Measurements from ENCODE around the gene TOP1.
"Not testable (repeated sequence)": the region's sequence is repeated elsewhere in the genome, so short reads cannot be mapped to it uniquely, and the experiment has no call there.

The TOP1 gene

GRCh38 chr20:41003936-41004294, 24.7 kb upstream of the TOP1 start:
- DNase-seq (ENCODE audit: low read depth in 2 of 2): not testable (repeated sequence)

DNA sequence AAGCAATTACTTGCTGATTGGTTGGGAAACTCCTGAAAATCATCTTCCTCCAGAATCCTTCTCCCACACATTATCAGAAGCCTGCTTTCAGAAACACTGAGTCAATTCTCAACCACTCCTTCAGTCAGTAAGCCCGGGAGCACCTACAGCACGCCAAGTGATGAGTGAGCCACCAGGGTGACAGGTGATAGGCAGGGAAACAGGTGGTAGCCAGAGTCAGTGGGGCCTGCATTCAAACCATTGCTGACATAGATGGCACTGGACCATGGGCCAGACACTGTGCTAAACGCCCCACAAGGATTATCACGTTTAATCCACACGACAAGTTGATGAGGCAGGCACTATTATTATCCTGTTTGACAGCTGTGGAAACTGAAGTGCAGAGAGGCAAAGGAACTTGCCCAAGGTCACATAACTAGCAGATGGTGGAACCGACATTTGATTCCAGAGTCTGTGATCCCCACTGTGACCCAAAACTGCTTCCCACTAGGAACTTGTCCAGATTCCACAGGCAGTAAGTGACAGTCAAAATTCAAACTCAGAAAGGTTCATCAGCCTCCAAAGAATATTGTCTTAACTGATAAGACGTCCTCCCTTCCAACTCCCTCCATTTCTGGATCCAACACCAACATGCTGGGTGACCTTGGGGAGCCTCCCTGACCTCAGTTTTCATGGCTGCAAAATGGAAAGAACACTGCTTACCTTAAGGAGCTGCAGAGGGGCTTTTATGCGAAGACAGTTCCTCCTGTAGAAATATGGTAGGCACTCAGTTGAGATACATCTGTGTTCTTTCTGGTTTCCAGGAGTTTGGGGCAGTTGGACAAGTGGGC, 23.9 kb upstream of the TOP1 start:
- peak in 1 of 2 donors; percentile 25 for DNase-seq (ENCODE audit: low read depth in 2 of 2)

DNA sequence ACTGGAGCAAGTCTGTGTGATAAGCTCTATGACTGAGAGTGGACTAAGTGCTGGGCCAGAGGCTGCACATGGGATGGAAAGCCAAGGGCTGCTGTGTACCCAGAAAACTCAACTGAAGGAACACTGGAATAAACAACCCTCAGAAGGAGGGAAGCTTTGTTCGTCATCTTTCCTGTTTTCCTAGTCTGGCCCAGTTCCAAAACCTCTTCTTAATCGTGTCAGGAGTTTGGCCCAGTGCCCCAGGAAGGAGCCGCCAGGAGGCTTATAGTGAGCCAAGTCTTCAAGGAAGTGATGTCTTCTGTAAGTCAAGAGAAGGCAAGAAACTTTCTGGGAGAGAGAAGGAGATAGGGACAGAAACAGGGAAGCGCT, 23.3 kb upstream of the TOP1 start:
- DNase-seq (ENCODE audit: low read depth in 2 of 2): no peak

DNA sequence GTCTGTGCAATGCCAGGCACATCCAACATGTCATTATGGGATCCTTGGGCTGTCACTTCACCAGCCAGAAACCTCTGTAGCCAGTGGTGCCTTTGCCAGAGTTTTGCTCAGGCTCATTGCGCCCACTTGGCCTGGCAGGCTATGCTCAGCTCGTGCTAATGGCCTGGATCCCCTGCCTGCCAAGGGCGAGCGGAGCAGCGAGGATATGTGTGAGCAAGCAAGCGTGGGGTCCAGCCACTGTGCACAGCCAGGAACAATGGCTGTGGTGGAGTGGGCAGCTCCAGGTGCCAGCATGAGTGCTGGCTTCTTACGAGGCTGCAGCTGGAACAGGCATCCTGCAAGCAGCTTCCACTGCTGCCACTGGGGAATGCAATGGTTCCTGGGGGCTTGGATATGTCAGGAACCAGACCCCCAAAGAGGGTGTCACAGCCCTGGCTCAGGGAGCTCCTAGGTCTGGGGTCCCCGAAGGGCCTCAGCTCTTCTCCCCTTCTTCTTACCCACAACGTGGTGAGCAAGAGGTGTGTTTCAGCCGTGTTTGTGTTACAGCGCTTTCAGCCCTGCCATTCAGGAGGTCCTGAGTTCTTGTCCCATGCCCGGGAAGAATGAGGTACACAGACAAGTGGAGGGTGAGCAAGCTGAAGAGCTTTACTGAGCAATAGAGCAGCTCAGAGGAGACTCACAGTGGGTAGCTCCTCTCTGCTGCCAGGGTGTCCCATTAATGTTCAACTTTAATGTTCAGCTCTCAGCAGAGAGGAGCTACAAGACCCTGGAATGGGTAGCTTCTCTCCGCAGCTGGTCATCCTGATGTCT, 22.3 kb upstream of the TOP1 start:
- no peak for DNase-seq (ENCODE audit: low read depth in 2 of 2)

GRCh38 chr20:41006936-41007474, 21.6 kb upstream of the TOP1 start:
- no peak for DNase-seq (ENCODE audit: low read depth in 2 of 2)

- no peak for DNase-seq (ENCODE audit: low read depth in 2 of 2)
Observed at GRCh38 chr20:41007481-41007880, 21.1 kb upstream of the TOP1 start.

- DNase-seq (ENCODE audit: low read depth in 2 of 2): no peak
Observed at GRCh38 chr20:41009946-41010345, 18.7 kb upstream of the TOP1 start.

DNA sequence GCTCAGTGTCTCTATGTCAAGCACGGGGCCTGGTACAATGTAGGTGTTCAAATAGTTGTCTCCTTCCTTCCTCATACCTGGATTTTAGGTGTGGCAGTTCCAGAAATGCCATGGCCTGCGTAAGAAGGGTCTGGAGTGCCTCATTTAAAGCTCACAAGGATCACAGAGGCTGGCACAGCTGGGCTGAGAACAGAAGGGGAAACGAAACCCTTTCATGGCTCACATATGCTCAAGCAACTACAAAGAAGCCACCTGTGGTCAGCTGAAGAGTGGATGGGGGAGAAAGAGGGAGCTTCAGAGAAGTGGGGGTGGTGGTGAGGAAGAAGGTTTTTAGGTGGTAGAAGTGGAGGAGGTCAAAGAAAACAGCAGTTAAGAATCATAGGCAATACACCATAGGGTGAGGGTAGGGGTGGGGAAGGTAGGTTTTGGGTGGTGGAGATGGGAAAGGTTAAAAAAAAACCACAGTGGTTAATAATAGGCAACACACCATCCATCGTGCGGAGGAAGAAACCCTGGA, 17.0 kb upstream of the TOP1 start:
- DNase-seq (ENCODE audit: low read depth in 2 of 2): peak in 1 of 2 donors; percentile 16

DNA sequence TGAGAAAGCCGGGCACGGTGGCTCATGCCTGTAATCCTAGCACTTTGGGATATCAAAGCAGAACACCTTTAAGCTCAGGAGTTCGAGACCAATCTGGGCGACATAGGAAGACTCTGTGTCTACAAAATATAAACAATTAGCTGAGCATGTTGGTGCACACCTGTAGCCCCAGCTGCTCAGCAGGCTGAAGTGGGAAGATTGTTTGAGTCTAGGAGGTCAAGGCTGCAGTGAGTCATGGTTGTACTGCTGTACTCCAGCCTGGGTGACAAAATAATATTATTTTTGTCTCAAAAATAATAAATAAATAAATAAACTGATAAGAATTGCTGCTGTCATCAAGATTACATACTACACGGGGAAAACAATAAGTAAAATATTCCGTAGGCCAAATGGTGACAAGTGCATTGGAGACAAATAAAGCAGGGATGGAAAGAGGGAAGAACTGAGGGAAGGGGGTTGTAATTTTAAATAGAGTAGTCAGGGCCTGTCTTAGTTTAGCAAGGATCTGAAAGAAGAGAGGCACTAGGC, 14.0 kb upstream of the TOP1 start:
- DNase-seq (ENCODE audit: low read depth in 2 of 2): no peak

DNA sequence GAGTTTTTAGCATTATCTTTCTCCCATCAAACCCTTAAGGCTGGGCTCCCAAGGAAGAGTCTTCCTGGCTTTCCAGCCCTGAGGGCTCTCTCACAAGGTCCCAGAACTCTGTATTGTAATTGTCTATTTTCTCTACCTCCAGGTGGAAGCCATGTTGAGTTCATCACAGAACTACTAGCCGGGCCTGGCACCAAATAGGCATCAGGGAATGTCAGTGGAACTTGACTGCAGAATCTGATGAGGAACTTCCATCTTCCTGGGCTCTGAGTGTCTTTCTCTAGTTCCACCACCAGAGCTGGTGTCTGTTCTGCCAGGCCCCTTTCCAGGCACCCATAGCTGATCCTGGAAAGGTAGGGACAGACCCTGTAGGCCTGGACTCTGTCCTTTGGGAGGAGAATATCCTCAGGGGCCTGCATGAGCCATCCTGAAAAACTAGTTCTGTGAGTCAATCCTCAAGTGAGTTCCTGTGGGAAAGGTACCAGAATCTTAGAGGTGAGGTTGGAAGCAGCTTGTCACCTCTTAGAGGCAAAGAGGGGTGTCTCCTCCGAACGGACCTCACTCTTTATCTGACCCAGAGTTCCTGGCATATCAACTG, 11.1 kb upstream of the TOP1 start:
- no peak for DNase-seq (ENCODE audit: low read depth in 2 of 2)

GRCh38 chr20:41018153-41018552, 10.5 kb upstream of the TOP1 start:
- DNase-seq (ENCODE audit: low read depth in 2 of 2): no peak

DNA sequence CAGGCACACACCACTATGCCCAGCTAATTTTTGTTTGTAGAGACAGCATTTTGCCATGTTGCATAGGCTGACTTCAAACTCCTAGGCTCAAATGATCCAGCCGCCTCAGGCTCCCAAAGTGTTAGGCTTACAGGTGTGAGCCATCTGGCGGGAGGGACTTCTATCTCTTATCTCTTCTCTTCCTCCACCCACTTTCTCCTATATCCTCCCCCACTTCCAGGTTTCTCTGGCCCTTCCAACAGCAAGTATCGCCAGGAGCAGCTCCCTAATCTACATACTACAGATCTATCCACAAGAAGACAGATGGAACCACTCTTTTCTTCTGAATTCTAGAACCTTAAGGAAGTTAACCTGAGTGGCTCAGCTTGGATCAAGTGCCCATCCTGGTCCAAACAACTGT, 5.1 kb upstream of the TOP1 start:
- no peak for DNase-seq (ENCODE audit: low read depth in 2 of 2)

DNA sequence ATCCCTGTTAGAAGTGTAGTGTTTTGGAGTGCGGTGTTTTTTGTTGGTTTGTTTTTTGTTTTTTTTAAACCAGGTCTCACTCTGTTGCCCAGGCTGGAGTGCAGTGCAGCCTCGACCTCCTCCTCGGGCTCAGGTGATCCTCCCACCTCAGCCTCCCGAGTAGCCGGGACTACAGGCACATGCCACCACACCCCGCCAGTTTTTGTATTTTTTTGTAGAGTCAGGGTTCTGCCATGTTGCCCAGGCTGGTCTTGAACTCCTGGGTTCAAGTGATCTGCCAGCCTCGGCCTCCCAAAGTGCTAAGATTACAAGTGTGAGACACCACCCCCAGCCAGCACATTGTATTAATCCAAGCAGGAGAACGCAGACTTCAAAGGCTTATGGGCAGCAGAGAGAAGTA, 1.3 kb upstream of the TOP1 start:
- no peak for DNase-seq (ENCODE audit: low read depth in 2 of 2)

GRCh38 chr20:41027872-41028358, 707 bp upstream of the TOP1 start:
- no peak for DNase-seq (ENCODE audit: low read depth in 2 of 2)

DNA sequence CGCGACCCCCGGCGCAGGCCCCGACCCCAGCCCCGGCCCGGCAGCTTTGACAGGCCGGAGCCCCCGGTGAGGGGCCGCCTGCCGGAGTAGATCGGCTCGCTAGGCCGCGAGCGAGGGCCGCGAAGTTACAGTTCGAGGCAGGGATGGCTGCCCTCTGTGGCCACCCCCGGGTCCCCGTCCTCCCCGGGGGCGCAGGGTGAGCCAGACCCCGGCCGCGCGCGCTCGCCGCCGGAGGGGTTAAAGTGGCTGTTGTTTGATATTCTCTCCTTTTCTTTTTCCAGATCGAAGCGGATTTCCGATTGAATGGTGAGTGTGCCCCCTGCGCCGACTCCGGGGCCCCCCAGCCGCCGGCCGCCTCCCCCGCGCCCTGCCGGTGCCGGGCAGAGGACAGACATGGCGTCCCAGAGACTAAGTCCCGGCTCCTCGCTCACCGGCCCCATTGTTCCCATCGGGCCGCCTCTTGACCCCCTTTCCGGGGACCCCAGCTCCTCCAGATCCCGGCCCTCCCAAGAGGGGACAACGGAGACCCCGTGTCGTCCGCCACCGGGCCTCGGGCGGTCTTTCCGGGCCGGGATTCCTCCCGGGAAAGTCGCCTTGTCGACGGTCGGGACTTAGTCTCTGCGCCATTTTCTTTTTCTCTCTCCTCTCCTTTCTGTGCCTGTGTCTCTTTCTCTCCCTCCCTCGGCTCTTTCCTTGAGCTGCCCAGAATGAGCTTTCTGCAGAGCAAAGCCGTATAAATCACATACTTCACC, 704 bp downstream of the TOP1 start:
- peak in 1 of 2 donors; percentile 28 for DNase-seq (ENCODE audit: low read depth in 2 of 2)

DNA sequence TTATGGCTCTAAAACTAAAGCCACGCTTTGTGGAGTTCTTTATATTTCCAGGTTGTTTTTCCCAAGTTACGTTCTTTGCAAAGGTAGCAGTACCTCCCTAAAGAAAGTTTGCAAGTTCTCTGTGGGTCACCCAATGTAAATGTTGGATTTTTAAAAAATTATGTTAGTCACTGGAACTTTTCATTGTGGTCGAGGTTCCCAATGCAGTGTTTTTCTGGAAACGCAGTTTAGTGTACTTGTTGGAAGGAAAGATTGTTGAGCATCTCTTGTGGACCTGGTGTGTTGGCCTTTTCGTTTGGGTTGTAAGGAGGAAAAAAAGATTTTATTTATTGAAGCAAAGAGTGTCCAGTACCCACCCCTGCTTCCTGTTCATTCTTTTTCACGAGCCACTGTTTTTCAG, 1.4 kb downstream of the TOP1 start:
- DNase-seq (ENCODE audit: low read depth in 2 of 2): no peak

GRCh38 chr20:41030531-41031242, 2.1 kb downstream of the TOP1 start:
- DNase-seq (ENCODE audit: low read depth in 2 of 2): no peak

GRCh38 chr20:41031243-41031619, 2.6 kb downstream of the TOP1 start:
- DNase-seq (ENCODE audit: low read depth in 2 of 2): no peak

- no peak for DNase-seq (ENCODE audit: low read depth in 2 of 2)
Observed at GRCh38 chr20:41032271-41032670, 3.6 kb downstream of the TOP1 start.

- DNase-seq (ENCODE audit: low read depth in 2 of 2): no peak
Observed at GRCh38 chr20:41034239-41034638, 5.6 kb downstream of the TOP1 start.

DNA sequence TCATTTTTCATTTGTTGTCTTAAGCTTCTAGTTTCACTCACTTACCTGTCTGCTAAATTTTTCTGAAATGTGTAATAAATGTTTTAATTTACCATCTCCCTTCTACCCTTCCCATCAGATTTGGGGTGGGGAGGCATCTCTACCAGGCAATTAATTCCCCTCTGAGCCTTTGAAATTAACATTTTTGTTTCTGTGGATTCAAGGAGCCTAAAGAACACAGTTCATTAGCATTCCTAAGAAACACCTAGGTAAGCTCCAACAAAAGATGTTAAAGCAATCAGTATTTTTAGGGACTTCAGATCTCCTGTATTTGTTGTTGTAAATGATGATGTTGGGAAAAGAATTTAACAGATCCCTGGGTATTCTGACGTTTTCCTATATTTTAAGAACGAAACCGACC, 6.6 kb downstream of the TOP1 start:
- DNase-seq (ENCODE audit: low read depth in 2 of 2): no peak

Measured in stimulated activated CD8-positive, alpha-beta memory T cell treated with anti-CD3 and anti-CD28 coated beads, Interleukin-15, amount 100 ng/mL, for 48 hours (primary cell).